BLaER1 (cell line): ENCODE measurements around the gene EGLN2.
A peak's percentile ranks its signal among the peaks of the same experiment; 100 is the strongest.

Source experiments
- H3K27ac ChIP-seq: shearing (Covaris generic); formaldehyde crosslinking; 2 replicates; pipeline ENCODE4 v1.8.1; 2022
- H3K27me3 ChIP-seq: shearing (Covaris generic); formaldehyde crosslinking; 2 replicates; pipeline ENCODE4 v1.8.1; 2022
- H3K36me3 ChIP-seq: shearing (Covaris generic); formaldehyde crosslinking; 2 replicates; pipeline ENCODE4 v1.8.1; 2022
- H3K4me1 ChIP-seq: shearing (Covaris generic); formaldehyde crosslinking; 2 replicates; pipeline ENCODE4 v1.8.1; 2022
- H3K4me2 ChIP-seq: shearing (Covaris generic); formaldehyde crosslinking; 2 replicates; pipeline ENCODE4 v1.8.1; 2022
- H3K4me3 ChIP-seq: shearing (Covaris generic); formaldehyde crosslinking; 2 replicates; pipeline ENCODE4 v1.8.1; 2022
- H3K9ac ChIP-seq: shearing (Covaris generic); formaldehyde crosslinking; 2 replicates; pipeline ENCODE4 v1.8.1; 2022
- H3K9me3 ChIP-seq: shearing (Covaris generic); formaldehyde crosslinking; 2 replicates; pipeline ENCODE4 v1.8.1; 2022
- H4K20me1 ChIP-seq: shearing (Covaris generic); formaldehyde crosslinking; 2 replicates; pipeline ENCODE4 v1.8.1; 2022
- Cebpa-rat ChIP-seq: shearing (Covaris generic); IDR thresholded peaks from 2 replicates; pipeline ENCODE4 v1.8.1; 2022

The EGLN2 gene

DNA sequence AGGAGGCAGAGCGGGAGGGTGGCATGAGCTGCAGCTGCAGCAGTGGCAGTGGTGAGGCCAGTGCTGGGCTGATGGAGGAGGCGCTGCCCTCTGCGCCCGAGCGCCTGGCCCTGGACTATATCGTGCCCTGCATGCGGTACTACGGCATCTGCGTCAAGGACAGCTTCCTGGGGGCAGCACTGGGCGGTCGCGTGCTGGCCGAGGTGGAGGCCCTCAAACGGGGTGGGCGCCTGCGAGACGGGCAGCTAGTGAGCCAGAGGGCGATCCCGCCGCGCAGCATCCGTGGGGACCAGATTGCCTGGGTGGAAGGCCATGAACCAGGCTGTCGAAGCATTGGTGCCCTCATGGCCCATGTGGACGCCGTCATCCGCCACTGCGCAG is 2.0 kb downstream of the EGLN2 start:
- Histone ChIP-seq H3K4me2 (peak overlapping the region; percentile 94), H3K27me3 (no peaks in the 10 kb centered on the region), H3K9ac (peak overlapping the region; percentile 97), H3K4me1 (peaks cover 76% of the 10 kb centered on the region), H4K20me1 (peaks cover 66% of the 10 kb centered on the region), H3K4me3 (peak overlapping the region; percentile 97), H3K27ac (peak overlapping the region; percentile 97; the same call in 1 of the 2 replicates), H3K36me3 (peaks cover 65% of the 10 kb centered on the region), H3K9me3 (no peaks in the 10 kb centered on the region)
- TF ChIP-seq Cebpa-rat: no peak

DNA sequence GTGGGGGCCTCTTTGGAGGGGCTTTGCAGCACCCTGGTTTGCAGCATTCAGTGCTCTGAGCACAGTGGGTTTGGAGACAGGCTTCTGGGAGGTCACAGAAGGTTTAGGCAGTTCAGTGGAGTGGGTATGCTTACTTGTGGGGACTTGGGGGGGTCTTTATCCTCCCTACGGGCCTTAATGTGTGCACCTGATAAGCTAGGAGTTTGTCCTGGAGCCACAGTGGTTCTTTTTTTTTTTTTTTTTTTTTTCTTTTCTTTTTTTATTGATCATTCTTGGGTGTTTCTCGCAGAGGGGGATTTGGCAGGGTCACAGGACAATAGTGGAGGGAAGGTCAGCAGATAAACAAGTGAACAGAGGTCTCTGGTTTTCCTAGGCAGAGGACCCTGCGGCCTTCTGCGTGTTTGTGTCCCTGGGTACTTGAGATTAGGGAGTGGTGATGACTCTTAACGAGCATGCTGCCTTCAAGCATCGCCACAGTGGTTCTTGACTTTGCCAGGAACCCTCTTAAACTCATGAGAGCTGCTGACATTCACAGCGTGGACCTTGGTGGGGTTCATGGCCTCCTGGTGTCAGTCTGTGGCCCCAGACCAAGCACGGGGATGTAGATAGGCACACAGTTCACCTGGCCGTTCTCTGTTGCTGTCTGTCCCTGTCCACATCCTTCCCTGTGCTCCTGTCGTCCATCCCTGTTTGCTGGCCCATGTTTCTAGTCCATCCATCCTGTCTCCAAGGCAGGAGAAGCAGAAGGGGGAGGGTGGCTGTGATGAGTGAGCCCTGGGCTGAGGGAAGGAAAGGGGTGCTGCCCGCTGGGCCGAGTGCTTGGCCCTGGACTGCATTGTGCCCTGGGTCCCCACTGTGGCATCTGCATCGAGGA is 2.7 kb downstream of the EGLN2 start:
- Histone ChIP-seq H3K4me3 (peak overlapping the region; percentile 97), H3K9ac (peak overlapping the region; percentile 97), H3K27ac (peak overlapping the region; percentile 97), H3K36me3 (peaks cover 63% of the 10 kb centered on the region), H3K4me2 (peak overlapping the region; percentile 94), H3K27me3 (no peaks in the 10 kb centered on the region), H3K9me3 (no peaks in the 10 kb centered on the region), H4K20me1 (peaks cover 73% of the 10 kb centered on the region), H3K4me1 (peaks cover 83% of the 10 kb centered on the region)
- TF ChIP-seq Cebpa-rat: no peak

DNA sequence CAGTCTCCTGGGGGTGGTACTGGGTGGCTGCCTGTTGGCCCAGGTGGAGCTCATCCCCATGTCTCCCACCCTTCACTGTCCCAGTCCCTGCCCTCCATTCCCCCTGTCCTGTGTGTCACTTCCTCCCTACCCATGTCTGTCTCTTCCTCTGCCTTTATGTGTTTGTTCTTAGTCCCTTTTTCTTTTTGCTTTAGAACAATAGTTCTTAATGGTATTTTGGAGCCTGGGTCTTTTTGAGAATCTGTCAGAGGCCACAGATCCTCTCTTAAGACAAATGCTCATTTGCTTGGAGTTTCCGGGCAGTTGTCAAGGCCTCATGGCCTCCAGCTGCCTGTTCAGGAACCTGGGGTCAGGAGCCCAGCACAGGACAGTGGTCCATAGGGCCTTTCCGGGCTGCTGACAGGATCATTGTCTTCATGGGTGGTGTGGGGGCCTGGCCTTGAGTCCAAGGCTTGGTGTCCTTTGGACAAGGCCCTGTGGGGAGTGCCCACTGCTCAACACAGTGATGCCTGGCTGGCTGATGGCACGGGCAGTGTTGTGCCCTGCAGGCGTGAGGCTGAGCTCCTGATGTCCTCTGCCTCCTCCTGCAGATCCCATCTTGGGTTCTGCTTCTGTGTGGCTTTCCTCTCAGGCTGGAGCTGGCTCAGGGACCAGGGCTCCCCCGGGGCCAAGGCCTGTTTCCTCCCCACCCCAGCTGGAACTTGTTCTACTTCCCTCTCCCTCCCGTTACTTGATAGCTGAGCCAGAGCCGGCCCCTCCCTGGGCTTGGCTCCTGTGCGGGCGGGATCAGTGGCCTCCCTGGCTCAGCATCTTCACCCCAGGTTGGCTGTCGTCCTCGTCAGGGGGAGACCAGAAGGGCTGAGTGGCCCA is 3.5 kb downstream of the EGLN2 start:
- TF ChIP-seq Cebpa-rat: no peak
- H3K4me2 ChIP-seq: peak overlapping the region; percentile 94
- peak overlapping the region; percentile 97 for H3K9ac ChIP-seq
- no peaks in the 10 kb centered on the region for H3K9me3 ChIP-seq
- H3K36me3 ChIP-seq: peaks cover 67% of the 10 kb centered on the region
- peaks cover 82% of the 10 kb centered on the region for H4K20me1 ChIP-seq
- H3K27ac ChIP-seq: peak overlapping the region; percentile 68
- H3K27me3 ChIP-seq: no peaks in the 10 kb centered on the region
- H3K4me3 ChIP-seq: peak overlapping the region; percentile 97
- peaks cover 84% of the 10 kb centered on the region for H3K4me1 ChIP-seq

DNA sequence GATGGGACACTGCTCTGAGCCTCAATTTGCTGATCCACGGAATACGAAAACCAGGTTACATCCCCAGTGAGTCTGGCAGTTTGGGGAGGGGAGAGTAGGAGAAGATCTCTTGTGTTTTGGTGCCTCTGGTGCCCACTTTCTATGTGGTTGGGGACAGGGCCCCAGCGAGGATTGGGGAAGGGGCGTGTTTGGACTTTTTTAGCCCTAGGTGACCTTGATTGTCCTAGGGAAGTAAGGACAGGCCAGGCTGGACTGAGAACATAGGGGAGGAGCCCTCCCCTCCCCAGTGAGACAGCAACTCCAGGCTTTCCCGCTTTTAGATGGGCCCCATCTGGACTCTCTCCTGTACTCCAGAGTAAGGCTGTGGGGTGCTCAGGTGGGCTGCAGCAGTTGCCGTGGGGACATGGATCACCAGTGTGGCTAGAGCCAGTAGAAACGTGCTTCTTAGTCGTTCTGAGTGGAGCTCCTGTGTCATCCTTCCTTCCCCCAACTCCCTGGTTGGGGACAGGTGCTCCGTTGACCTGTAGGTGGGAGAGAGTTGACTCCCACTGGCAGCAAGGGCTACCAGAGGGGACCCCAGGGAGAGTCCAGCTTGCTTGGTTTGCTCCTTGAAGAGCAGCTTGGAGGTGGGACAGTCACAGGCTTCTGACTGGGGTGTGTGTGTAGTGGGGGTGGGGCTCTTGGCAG is 4.3 kb downstream of the EGLN2 start:
- no peak for TF ChIP-seq Cebpa-rat
- Histone ChIP-seq H3K4me2 (peak overlapping the region; percentile 94), H3K4me1 (peaks cover 78% of the 10 kb centered on the region), H3K4me3 (peak overlapping the region; percentile 97), H3K27me3 (no peaks in the 10 kb centered on the region), H3K9ac (peak overlapping the region; percentile 97), H3K9me3 (no peaks in the 10 kb centered on the region), H3K27ac (peak overlapping the region; percentile 68), H4K20me1 (peaks cover 90% of the 10 kb centered on the region), H3K36me3 (peaks cover 75% of the 10 kb centered on the region)

DNA sequence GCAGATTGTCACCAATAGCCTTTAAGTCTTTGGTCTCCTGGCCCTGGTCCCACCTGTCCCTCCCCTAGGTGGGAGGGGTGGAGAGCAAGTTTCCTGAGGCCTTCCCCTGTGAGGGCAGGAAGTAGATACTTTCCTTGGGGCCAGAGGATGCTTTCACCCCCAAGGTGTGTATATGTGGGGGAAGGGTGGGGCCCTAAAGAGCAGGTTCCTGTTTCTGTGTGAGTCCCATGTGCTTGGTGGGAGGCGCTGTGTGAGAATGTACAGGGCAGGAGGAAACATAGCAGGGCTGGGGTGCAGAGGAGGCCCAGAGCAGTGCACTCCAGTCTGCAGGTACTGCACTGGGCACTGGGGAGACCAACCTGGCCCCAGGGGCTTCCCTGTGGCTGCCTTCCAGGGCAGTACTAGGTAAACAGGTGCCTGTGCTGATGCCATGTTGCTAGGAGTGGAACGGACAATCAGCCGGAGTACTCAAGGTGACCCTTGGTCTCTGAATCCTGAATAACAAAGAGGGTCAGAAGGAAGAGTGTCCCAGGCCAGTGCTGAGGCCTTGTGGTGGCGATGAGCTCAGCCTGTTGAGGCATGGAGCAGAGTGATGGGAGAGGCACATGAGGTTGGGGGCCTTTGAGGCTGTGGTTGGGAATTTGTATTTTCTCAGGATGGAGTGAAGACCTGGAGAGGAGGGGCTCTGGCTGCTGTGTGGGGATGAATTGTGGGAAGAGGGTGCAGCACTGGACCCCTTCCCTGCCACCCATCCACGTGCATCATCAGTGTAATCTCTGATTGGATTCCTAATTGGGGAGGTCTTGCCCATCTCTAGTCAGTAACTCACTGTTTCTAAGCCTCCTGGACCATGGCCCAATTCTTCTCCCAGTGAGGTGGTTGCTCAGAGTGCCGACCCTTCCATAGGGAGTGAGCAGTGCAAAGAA is 5.1 kb downstream of the EGLN2 start:
- peaks cover 78% of the 10 kb centered on the region for H3K4me1 ChIP-seq
- H3K36me3 ChIP-seq: peaks cover 83% of the 10 kb centered on the region
- no peaks in the 10 kb centered on the region for H3K27me3 ChIP-seq
- peak overlapping the region; percentile 68 for H3K27ac ChIP-seq
- peaks cover 98% of the 10 kb centered on the region for H4K20me1 ChIP-seq
- H3K4me2 ChIP-seq: peak overlapping the region; percentile 94
- TF ChIP-seq Cebpa-rat: no peak
- H3K9ac ChIP-seq: peak overlapping the region; percentile 97
- no peaks in the 10 kb centered on the region for H3K9me3 ChIP-seq
- peak overlapping the region; percentile 97; the same call in 1 of the 2 replicates for H3K4me3 ChIP-seq

DNA sequence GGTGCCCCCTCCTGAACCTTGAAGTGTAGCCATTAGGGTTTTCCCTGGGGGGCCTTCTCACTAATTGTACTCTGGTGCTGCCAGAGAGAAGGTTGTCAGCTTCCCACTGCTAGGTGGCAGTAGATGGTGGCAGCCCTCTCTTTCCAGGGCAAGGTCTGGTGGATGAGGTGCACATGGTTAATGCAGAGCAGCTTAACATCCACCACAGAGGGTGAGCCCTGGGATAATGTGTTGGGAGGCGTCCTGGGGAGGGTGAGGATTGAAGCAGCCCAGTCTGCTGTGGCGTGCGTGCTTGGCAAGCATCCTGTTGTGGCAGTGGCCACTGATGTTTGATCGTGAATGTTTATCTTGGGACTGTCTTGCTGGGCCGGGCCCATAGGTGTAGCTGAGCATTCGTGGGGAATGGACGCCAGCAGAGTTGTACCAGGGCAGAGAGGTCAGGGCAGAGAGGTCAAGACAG is 5.8 kb downstream of the EGLN2 start:
- Histone ChIP-seq H3K27me3 (no peaks in the 10 kb centered on the region), H3K4me1 (peaks cover 78% of the 10 kb centered on the region), H3K9me3 (no peaks in the 10 kb centered on the region), H3K27ac (no peak overlapping the region), H3K36me3 (peaks cover 90% of the 10 kb centered on the region), H4K20me1 (peaks cover 100% of the 10 kb centered on the region), H3K4me2 (peak overlapping the region; percentile 94), H3K9ac (no peak overlapping the region; the same call in 1 of the 2 replicates), H3K4me3 (no peak overlapping the region)
- TF ChIP-seq Cebpa-rat: no peak

DNA sequence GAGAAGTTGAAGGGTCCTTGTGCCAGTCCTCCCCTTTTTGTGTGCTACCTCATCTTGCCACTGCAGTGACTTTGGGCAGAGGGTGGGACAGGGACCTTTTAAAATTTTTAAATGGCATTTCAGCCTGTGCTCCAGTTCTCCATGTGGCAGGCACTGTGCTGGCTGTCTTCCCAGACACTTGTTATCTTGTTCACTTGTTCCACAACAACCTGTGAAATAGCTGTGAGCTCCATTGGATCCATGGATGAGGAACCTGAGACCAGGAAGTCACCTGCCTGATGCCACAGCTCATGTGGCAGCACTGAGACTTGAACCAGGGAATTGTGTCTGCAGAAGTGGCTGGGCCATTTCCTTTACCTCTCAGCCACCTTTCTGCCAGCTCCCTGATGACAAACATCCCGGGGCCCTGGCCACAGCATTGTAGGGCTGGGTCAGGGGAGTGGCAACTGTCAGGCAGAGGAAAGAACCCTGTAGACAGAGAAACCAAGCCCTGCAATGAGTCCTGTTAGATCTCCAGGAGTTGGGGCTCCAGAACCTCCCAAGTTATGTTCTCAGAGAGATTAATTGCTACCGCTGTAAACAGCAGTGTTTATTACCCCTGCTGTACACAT is 6.4 kb downstream of the EGLN2 start:
- peaks cover 75% of the 10 kb centered on the region for H3K4me1 ChIP-seq
- H3K27ac ChIP-seq: no peak overlapping the region
- peaks cover 91% of the 10 kb centered on the region for H3K36me3 ChIP-seq
- no peak for TF ChIP-seq Cebpa-rat
- H3K4me3 ChIP-seq: no peak overlapping the region
- H3K4me2 ChIP-seq: peak overlapping the region; percentile 94
- no peaks in the 10 kb centered on the region for H3K9me3 ChIP-seq
- H3K9ac ChIP-seq: no peak overlapping the region; the same call in 1 of the 2 replicates
- peaks cover 100% of the 10 kb centered on the region for H4K20me1 ChIP-seq
- no peaks in the 10 kb centered on the region for H3K27me3 ChIP-seq

DNA sequence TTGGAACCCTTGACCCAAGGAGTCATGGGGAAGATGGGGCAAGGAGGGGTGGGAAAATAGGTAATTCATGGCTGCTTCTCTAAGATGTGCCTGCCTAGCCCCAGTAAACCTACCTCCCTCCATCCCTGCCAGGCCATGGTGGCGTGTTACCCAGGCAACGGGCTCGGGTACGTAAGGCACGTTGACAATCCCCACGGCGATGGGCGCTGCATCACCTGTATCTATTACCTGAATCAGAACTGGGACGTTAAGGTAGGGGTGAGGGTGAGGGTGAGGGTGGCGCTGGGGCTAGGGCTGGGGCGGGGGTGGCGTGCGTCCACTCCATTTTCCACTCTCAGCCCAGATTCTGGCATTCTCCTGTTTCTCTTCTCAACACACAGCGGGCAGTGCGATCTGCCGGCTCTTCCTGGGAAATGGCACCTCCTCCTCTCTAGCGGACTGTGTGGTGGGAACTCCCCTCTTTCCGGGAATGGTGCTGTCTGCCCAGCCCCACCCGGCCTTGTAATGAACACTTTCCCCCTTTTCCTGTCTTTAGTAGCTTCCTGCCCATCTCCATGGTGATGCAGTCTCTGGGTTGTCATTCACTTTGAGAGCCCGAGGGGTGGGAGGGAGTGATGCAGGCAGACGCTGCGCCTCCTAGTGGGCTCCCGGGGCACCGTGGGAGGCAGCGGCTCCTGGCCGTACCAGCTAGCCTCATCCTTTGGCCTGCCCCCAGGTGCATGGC is 7.6 kb downstream of the EGLN2 start:
- Histone ChIP-seq H3K27me3 (peaks cover 6% of the 10 kb centered on the region), H3K36me3 (peaks cover 79% of the 10 kb centered on the region), H3K4me1 (peaks cover 71% of the 10 kb centered on the region), H3K4me2 (peak overlapping the region; percentile 74), H3K9ac (no peak overlapping the region), H4K20me1 (peaks cover 98% of the 10 kb centered on the region), H3K4me3 (no peak overlapping the region), H3K27ac (no peak overlapping the region), H3K9me3 (no peaks in the 10 kb centered on the region)
- no peak for TF ChIP-seq Cebpa-rat
